ENCODE measurements around the gene GPR50.

The GPR50 gene

DNA sequence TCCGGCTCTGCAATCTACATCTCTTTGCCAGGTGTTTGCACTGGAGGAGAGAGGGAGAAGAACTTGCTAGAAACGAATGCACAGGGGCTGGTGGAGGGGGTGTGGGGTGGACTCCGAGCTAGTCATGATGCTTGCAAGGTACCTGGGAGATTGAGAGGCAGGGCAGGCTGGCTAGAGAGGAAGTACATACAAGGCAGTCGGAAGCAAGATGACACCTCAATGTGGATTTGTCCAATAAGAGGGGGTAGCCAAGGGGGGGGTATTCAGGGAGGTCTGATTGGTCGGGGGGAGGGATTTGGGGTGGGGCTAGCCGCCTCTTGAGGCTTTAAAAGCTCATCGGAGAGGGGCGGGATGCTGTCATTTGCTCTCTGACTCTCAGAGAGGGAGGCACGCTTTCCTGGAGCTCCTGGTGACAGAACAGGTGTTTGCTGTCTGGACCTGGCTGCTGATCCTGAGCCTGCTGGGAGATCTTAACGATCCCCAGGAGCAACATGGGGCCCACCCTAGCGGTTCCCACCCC, at the start of gene GPR50:
GPR50 (plus strand) TSS at position 354 of the 520 bp plus-strand sequence; CDS start at position 492, 138 bp downstream.
- DNase-seq = no peak

GRCh38 chrX:151132531-151132930, 43.9 kb upstream of the GPR50 start:
- no peak for DNase-seq

DNA sequence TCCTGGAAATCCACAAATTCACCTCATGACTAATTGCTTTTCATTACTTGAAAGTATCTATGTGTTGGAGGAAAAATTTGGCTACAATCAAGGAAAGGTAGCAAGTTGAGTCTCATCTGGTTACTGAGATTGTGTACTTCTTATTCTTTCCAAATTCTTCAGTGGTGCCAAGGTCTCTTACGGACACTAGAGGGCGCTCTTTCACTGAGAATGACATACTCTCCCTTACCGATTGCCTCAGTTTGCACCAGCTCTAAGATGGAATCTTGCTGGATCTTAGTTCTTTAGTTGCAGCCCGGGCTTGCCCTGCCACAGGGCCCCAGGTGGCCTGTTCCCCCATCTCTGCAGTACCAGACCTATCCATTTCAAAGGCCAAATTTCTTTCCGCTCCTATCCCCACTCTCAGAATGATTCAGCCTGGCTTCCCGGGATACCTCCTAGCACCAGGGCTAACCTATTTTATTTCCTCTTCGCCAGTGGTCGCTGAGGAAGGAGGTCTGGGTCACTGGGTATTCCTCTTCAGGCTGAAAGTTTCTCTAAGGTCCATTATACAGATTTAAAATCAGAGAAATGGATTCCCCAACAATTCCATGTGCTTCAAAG, 24.6 kb upstream of the GPR50 start:
- DNase-seq = no peak

GRCh38 chrX:151153086-151153485, 23.3 kb upstream of the GPR50 start:
- no peak for DNase-seq

DNA sequence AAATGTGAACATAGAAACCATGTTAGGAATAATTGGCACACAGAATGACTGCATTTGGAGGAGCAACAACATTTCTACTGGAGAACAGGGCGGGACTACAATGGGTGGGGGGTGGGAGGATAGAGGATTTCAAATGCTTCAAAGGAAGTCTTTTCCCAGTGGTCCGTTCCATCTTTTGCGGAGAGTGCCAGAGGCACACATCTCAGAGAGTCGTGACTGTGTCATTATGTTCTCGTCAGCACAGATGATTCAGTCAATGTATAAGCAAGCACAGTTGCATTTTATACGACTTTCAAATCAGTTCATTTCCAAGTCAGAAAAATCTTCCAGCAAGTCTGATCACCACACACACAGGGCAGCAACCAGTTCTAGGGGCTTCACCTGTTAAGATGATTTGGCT, 22.7 kb upstream of the GPR50 start:
- DNase-seq = no peak

- DNase-seq = no peak
Measured at GRCh38 chrX:151155234-151155633, 21.1 kb upstream of the GPR50 start.

DNA sequence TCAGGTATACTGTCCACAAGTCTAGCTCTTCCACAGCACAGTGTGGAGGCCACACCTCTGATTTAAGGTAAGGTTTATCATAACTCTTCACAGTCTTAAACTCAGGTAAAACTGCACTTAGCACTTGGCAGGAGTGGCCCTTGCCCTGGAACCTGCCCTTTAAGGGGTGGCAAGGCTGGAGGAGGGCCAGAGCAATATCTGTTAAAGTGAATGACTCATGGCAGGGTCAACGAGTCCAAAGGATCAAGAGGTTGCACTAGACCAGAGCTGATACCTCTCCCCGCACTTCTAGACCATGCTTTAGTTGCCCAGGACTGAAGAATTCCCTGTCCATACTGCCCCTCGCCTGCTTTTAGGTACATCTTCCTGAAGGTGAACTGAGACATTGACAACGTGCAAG, 14.7 kb upstream of the GPR50 start:
- no peak for DNase-seq

- no peak for DNase-seq
Measured at GRCh38 chrX:151167791-151168345, 8.5 kb upstream of the GPR50 start.

DNA sequence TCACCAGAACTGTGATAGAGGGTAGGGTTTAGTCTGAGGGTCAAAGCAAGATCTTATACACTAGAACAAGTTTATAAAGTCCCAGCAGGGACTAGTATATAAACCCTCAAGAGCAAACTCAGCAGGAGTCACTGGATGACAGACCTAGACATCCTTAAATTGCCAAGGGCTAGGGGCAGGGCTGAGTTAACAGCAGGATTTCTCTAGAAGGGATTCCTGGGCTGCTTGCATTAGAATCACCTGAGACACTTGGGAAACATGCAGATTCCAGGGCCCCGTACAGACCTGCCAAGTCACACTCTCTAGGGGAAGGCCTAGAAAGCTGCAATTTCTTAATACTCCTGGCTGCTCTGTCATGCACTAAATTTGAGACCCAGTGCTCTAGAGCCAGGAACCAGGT, 6.6 kb upstream of the GPR50 start:
- DNase-seq = no peak

DNA sequence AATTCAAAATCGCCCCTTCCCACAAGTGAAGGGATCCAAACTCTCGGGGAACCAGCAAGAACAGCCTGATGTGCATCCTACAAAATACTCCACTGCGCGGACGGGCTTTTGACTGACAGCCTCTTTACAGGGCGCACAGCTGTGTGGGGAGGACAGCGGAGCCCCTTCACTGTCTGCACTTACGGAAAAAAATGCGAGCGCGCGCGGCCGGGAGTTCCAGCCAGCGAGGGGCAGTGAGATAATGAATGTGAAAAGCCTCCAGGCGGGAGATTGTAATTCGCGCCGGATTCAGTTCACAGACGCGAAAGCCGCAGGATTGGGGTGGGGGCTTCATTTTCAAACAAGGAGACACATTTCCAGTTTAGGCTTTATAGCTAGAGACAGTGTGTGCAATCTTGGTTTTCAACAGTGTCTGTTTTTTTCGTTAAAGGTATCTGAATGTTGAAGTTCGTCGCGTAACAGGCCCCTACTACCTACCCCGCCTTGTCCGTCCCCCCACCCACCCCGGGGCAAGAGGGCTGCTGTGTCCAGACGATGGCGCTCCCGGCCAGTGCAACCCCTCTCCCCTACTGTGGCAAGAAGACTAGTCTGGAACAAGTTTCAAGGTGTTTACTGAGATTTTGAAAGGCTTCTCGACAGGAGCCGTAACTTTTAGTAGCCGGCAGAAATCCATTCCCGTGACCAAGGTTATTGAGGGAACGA, 1.7 kb upstream of the GPR50 start:
- DNase-seq = no peak

DNA sequence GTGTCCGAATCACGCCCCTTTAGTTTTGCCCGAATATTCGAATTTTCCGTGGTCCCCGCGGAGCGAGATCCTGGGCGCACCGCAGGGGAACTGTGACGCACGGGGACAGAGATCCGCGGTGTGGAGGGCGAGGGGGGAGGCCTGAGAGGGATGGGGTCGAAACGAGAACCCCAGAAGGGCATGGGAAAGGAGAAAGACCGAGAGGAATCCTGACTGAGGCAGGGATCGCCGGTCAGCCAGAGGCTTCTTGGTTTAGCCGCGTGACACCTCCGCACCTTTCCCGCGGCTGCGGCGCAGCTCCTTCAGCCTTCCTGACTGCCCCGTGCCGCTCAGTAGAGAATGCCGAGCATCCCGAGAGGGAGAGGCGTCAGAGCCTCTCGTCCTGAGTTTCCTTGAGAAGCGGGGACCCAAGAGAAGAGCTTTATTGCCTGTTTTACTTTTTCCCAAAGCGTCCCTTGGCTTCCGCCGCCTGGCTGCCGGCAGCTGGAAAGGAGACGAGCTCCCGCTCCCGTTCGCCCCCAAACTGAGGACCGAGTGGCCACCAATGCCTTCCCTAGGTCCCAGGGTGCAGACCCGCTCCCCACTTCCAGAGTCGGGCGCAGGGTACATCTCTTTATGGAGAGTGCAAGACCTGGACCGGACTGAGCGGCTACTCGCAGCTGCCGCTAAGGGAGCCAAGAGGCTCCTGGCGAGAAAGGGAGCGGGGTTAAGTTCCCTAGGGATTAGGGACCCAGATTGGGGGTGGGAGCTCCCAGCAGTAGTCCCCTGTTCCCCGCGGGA, 911 bp upstream of the GPR50 start:
- DNase-seq = no peak

- no peak for DNase-seq
Measured at GRCh38 chrX:151177141-151178027, 1.0 kb downstream of the GPR50 start.

GRCh38 chrX:151178746-151179145, 2.4 kb downstream of the GPR50 start:
- DNase-seq = no peak

- no peak for DNase-seq
Measured at GRCh38 chrX:151180400-151180799, 4.0 kb downstream of the GPR50 start.

- no peak for DNase-seq
Measured at GRCh38 chrX:151181088-151181487, 4.7 kb downstream of the GPR50 start.

GRCh38 chrX:151183233-151183753, 6.9 kb downstream of the GPR50 start:
- DNase-seq = no peak

DNA sequence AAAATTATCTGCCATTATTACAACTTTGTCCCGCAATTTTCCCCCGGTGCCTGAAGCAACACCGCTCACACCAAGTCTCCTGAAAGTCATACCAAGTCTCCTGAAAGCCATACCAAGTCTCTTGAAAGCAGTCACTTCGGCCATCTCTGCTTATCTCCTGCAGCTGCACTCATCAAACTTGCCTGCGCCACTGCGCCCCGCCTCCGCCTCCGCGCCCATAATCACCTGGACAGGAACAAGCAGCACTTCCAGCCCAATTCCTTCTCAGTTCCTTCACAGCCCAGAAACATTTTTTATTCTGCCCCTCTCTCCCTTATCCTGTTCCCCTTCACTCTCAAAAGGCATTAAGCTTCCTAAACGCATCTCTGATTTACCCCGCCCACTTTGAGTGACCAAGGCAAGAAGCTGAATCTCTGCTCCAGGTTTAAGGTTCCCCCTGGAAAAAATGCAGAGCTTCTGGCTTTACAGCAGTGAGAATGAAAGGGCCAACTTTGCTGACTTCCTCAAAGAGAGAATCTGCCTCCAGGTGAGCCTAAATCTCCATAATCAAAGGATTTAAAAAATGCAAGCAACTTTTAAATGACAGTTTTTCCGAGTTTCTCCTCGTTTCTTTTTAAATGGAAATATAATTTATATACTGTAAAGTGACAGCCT, 7.7 kb downstream of the GPR50 start:
- DNase-seq = no peak

- no peak for DNase-seq
Measured at GRCh38 chrX:151184705-151185104, 8.3 kb downstream of the GPR50 start.

GRCh38 chrX:151206871-151207270, 30.5 kb downstream of the GPR50 start:
- DNase-seq = no peak

DNA sequence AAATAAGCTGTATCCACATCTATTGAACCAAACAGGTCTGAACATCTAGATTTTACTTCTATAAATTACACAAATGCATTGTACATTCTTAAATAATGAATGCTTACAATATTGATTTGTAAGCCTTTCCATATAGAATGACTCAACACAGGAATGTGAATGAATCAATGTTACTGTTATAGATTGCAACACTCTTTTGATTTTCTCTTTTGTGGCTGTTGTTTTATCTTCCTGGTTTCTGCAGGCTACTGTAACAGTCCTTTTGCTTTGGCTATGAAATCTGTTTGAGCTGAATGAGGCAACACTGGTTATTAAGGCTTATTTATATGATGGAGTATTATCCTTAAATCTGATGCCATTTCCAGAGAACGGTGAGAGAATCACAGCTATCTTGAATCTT, 49.5 kb downstream of the GPR50 start:
- no peak for DNase-seq

DNA sequence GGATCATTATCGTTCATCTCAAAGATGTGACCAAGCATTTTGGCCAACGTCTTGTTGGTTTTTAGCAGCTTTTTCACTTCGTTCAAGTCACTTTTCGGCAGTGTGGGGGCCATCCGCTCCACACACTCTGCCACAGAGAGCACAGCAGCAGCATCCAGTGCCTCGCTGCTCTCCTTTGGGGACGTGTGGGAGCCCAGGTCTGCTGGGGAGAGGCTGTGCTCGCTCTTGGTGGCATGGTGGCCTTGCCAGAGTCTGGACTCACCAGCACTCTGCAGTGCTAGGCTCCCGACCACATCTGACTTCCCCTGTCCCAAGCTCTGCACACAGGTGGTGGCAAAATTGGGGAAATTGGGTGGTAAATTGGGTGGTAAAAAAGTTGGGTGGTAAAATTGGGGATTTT, 50.6 kb downstream of the GPR50 start:
- no peak for DNase-seq

DNA sequence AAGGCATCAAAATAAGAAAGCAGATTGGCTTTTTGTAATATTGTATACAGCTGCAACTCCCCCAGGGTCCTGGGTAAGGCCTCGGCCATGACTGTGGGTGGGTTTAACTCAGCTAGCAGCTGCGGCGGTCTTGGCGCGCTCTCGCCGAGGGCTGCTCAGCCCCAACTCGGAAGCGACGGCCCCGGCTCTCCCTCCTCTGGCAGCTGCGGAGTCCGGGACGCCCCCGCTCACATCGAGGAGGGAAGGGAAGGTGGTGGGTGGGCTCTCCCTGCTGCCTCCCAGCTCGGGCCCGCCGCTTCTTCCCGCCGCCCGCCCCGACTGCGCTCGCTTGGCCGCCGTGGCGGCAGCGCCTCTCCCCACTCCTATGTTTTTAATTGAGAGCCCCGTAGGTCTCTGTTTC, 51.2 kb downstream of the GPR50 start:
- no peak for DNase-seq

Data from NCI-H1417 treated with DMSO at 0.1 percent for 48 hours (cell line).